A549 (cell line): Measurements from ENCODE around the gene NIPAL3. TPM values are rescaled to one million over a fixed set of nuclear protein-coding genes. Genes with fewer than 3 reads are reported as not detected.

Experiments
- ATAC-seq, 2 experiments: fragments of 200-7000 bp in 1 of 2; fragments of >200 bp in 1 of 2; cut with Nextera tagmentation in 1 of 2; cut with Tn5 transposase in 1 of 2; 3 replicates each; pipeline versions ENCODE4 v1.8.0 to v1.9.1; 2018 to 2020; ENCODE audit warnings: mild to moderate bottlenecking in 1 of 2, moderate library complexity in 1 of 2
- CTCF ChIA-PET: fragments of 300-600 bp; sonication (Branson Sonifier 250); formaldehyde crosslinking; extraction: SDS; loops from one replicate; lab custom pipeline; 2021; ENCODE audit warnings: antibody characterized with exemption, inconsistent platforms; lab: Yijun Ruan, JAX
- POLR2A ChIA-PET: fragments of 350-600 bp; formaldehyde crosslinking; extraction: SDS; loops from one replicate; lab custom pipeline; 2021; ENCODE audit warnings: antibody characterized with exemption, inconsistent platforms; lab: Yijun Ruan, JAX
- DNase-seq, 2 experiments: peaks; one replicate each; pipeline versions ENCODE4 v3.0.0 to v3.0.0-alpha.2; 2011 to 2016; ENCODE audit warnings: low read depth in 1 of 2, low spot score in 1 of 2
- FAIRE-seq: peaks from 2 replicates; lab custom pipeline; 2011; peaks lifted over from hg19 to GRCh38; lab: Jason Lieb, UNC
- H3K27ac ChIP-seq, 2 experiments: fragments of >200 bp; sonication (Bioruptor Twin); formaldehyde crosslinking; 3 replicates each; pipeline ENCODE4 v1.5.1; 2016 to 2017
- H3K4me1 ChIP-seq: fragments of >200 bp; sonication (Bioruptor Twin); formaldehyde crosslinking; 3 replicates; pipeline ENCODE4 v1.6.1; 2016
- H3K4me2 ChIP-seq: fragments of >200 bp; sonication (Bioruptor Twin); formaldehyde crosslinking; 3 replicates; pipeline ENCODE4 v1.6.1; 2016
- H3K4me3 ChIP-seq: fragments of >200 bp; sonication (Bioruptor Twin); formaldehyde crosslinking; 3 replicates; pipeline ENCODE4 v1.5.1; 2016
- H3K9me3 ChIP-seq: fragments of >200 bp; sonication (Bioruptor Twin); formaldehyde crosslinking; 3 replicates; pipeline ENCODE4 v1.6.1; 2016
- BHLHE40 ChIP-seq: IDR thresholded peaks from 2 replicates; pipeline ENCODE4 v1.6.1; 2012; ENCODE audit warnings: low read depth, low read length, inconsistent platforms
- CHD4 ChIP-seq: fragments of 200-600 bp; sonication (generic); IDR thresholded peaks from 2 replicates; pipeline ENCODE4 v1.6.1; 2016; ENCODE audit warnings: antibody characterized with exemption, mild to moderate bottlenecking, borderline replicate concordance
- EP300 ChIP-seq, 2 experiments: fragments of >200 bp; sonication (Bioruptor Twin); formaldehyde crosslinking; IDR thresholded peaks; 2 replicates in 1 of 2; 3 replicates in 1 of 2; pipeline ENCODE4 v1.6.1; 2016 to 2017
- FOXS1 ChIP-seq: fragments of 250-450 bp; sonication (Bioruptor Pico); IDR thresholded peaks from 2 replicates; pipeline ENCODE4 v1.5.0; 2020; ENCODE audit warnings: mild to moderate bottlenecking, moderate library complexity
- GATA3 ChIP-seq: IDR thresholded peaks from 2 replicates; pipeline ENCODE4 v1.6.1; 2012; ENCODE audit warnings: borderline replicate concordance
- HDAC2 ChIP-seq: fragments of 200-600 bp; sonication (generic); IDR thresholded peaks from 2 replicates; pipeline ENCODE4 v1.6.1; 2016
- KDM1A ChIP-seq: fragments of 200-600 bp; sonication (generic); IDR thresholded peaks from 2 replicates; pipeline ENCODE4 v1.6.1; 2016; ENCODE audit warnings: low read depth, mild to moderate bottlenecking
- KDM5A ChIP-seq: fragments of 200-600 bp; sonication (generic); IDR thresholded peaks from 2 replicates; pipeline ENCODE4 v1.6.1; 2016; ENCODE audit warnings: antibody characterized with exemption, mild to moderate bottlenecking
- MAFK ChIP-seq: fragments of 450-650 bp; IDR thresholded peaks from 2 replicates; pipeline ENCODE4 v1.6.1; 2014; ENCODE audit not compliant: partially characterized antibody
- MAZ ChIP-seq: fragments of 150-350 bp; IDR thresholded peaks from 2 replicates; pipeline ENCODE4 v1.6.1; 2014; ENCODE audit warnings: antibody characterized with exemption, low read depth, low read length, borderline replicate concordance
- RCOR1 ChIP-seq: fragments of 150-350 bp; IDR thresholded peaks from 2 replicates; pipeline ENCODE4 v1.6.1; 2014; ENCODE audit warnings: antibody characterized with exemption, low read length, low read depth
- REST ChIP-seq: fragments of 200-600 bp; sonication (generic); IDR thresholded peaks from 2 replicates; pipeline ENCODE4 v1.6.1; 2016; ENCODE audit warnings: antibody characterized with exemption, mild to moderate bottlenecking, moderate library complexity
- RNF2 ChIP-seq: fragments of 200-600 bp; sonication (generic); IDR thresholded peaks from 2 replicates; pipeline ENCODE4 v1.6.1; 2016; ENCODE audit warnings: low read depth, mild to moderate bottlenecking, antibody characterized with exemption, moderate library complexity, borderline replicate concordance
- TP53 ChIP-seq: fragments of 250-450 bp; sonication (Bioruptor Pico); IDR thresholded peaks from 2 replicates; pipeline ENCODE4 v1.5.0; 2021; ENCODE audit warnings: mild to moderate bottlenecking, moderate library complexity
- WGBS: methylation state at CpG from one replicate; pipeline ENCODE4 v1.1.6; 2017; ENCODE audit errors: missing lambda C conversion rate; 5-methylcytosine and 5-hydroxymethylcytosine counted together
- polyA plus RNA-seq, 4 experiments: library from polyadenylated mRNA; depleted of rRNA in 3 of 4; stranded (reverse); fragments of >200 nt; fragmentation: RNase III in 1 of 4; extraction: RNeasy Plus Mini Kit Qiagen cat#74134 plus additional on column Dnase treatment in 1 of 4; gene quantifications; 2 replicates in 3 of 4; 3 replicates in 1 of 4; pipeline ENCODE4 v1.2.3, GENCODE V29; 2011 to 2017
- TF ChIP-seq, protein P1 (sequence below): fragments of 150-350 bp; IDR thresholded peaks from 2 replicates; pipeline ENCODE4 v1.6.1; 2014; ENCODE audit warnings: low read depth, mild to moderate bottlenecking, low read length
- TF ChIP-seq, protein P2 (sequence below): fragments of >200 bp; sonication (Bioruptor Twin); formaldehyde crosslinking; IDR thresholded peaks from 2 replicates; pipeline ENCODE4 v1.6.1; 2016

The NIPAL3 gene
- polyA plus RNA-seq, 2 of the 4 experiments (the other 2 are of a cell fraction), result 5.1 to 10.4 TPM

GRCh38 chr1:24426744-24427544, 11.3 kb downstream of the NIPAL3 start:
- 68% methylated on average over 5 of the region's 7 CpGs for WGBS
- Histone ChIP-seq H3K4me2 (no peak overlapping the region), H3K27ac (no peak overlapping the region), H3K4me3 (no peak overlapping the region), H3K9me3 (no peaks in the 10 kb centered on the region)
- FAIRE-seq (no peak), ATAC-seq (no peak), DNase-seq (no peak)
- POLR2A ChIA-PET, result no interaction called here
- TF ChIP-seq RNF2 (no peak), CHD4 (no peak), KDM5A (no peak), GATA3 (no peak), BHLHE40 (no peak), FOXS1 (no peak), MAFK (no peak), MAZ (no peak), RCOR1 (no peak), REST (no peak), EP300 (IDR thresholded peaks at IDR 0.05) (no peak)
- TF ChIP-seq, protein P1, sequence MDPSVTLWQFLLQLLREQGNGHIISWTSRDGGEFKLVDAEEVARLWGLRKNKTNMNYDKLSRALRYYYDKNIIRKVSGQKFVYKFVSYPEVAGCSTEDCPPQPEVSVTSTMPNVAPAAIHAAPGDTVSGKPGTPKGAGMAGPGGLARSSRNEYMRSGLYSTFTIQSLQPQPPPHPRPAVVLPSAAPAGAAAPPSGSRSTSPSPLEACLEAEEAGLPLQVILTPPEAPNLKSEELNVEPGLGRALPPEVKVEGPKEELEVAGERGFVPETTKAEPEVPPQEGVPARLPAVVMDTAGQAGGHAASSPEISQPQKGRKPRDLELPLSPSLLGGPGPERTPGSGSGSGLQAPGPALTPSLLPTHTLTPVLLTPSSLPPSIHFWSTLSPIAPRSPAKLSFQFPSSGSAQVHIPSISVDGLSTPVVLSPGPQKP, result no peak
- TF ChIP-seq, all 56 proteins: peak for 0
- H3K4me1 ChIP-seq, result no peaks in the 10 kb centered on the region
- CTCF ChIA-PET, result no interaction called here

DNA sequence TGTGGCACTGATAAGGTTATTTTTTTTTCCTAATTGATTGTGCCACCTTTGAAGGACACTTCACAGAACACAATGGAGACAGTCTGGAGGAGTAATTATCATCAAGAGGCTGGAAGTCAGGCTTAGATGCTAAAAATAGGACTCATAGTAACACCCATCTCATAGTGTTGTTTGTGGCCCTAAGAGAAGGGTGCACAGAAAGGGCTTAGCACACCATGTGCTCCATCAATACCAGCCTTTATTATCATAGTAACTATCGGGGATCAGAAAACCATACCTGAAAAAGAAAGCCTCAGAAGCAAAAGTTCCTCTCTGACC, 11.9 kb downstream of the NIPAL3 start:
- no peaks in the 10 kb centered on the region for H3K4me1 ChIP-seq
- no peaks in the 10 kb centered on the region for H3K9me3 ChIP-seq
- H3K4me3 ChIP-seq, result no peak overlapping the region
- no peak overlapping the region for H3K27ac ChIP-seq
- TF ChIP-seq, protein P2, sequence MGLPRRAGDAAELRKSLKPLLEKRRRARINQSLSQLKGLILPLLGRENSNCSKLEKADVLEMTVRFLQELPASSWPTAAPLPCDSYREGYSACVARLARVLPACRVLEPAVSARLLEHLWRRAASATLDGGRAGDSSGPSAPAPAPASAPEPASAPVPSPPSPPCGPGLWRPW, result no peak
- TF ChIP-seq HDAC2 (no peak), TP53 (CRISPR knock-in tag) (no peak), KDM1A (no peak), MAFK (no peak)
- ChIA-PET POLR2A (no interaction called here), CTCF (no interaction called here)
- DNase-seq (no peak), ATAC-seq (no peak), FAIRE-seq (no peak)
- no peak overlapping the region for H3K4me2 ChIP-seq
- WGBS, result 82% methylated on average over 1 of the region's 1 CpG

GRCh38 chr1:24435782-24436365, 20.3 kb downstream of the NIPAL3 start:
- Histone ChIP-seq H3K27ac (no peak overlapping the region), H3K4me1 (no peaks in the 10 kb centered on the region), H3K4me2 (no peak overlapping the region), H3K4me3 (no peak overlapping the region), H3K9me3 (no peaks in the 10 kb centered on the region)
- FAIRE-seq, result no peak
- no peak for DNase-seq
- POLR2A ChIA-PET, result no interaction called here
- no peak for ATAC-seq
- CTCF ChIA-PET, result no interaction called here
- 96% methylated on average over 8 of the region's 8 CpGs for WGBS
- no peak for TF ChIP-seq FOXS1
